ENCODE measurements around the gene MRPL28. TPM values are rescaled to one million over a fixed set of nuclear protein-coding genes. Genes with fewer than 3 reads are reported as not detected.

Gene MRPL28
- total RNA-seq, 2 donors from 2014 or later = 83.4 to 84.3 TPM

DNA sequence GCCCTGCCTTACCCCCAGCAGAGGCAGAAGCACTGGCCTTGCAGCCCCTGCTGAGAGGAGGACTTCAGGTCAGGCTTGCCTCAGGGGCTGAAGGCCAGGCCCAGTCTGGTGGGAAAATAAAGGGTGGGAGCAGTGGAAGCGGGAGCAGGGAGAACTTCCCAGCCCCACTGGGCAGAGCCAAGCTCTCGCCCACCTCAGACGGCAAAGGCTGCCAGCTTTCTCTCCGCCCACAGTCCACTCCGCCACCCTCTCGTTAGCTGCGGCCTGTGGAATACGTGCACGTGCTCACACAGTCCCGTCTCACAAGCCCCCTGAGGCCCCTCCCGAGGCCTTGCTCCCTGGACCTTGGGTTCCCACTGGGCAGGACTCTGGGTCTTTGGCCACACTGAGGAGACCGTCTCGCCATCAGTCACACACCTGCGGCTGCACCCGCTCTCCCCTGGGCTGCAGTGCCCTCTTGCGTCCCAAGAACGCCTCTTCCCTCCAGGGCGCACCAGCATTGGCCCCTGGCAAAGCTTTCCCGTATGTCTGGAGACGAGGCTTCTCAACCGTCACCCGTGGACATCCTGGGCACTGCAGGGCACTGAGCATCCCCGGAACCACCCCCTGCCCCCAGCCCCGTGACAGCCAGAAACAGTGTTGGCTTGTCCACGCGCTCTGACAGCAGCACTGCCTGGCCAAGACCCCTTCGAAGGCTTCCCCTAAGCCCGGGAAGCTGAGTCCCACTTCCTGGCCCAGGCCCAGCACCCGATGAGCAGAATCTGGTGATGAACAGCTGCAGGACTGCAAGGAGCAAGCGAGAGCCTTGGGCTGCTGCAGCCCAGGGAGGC, 8.3 kb downstream of the MRPL28 start:
- TF ChIP-seq POLR2AphosphoS5 (IDR thresholded peaks at IDR 0.05) = peak; percentile 33
- TF ChIP-seq, protein P1, sequence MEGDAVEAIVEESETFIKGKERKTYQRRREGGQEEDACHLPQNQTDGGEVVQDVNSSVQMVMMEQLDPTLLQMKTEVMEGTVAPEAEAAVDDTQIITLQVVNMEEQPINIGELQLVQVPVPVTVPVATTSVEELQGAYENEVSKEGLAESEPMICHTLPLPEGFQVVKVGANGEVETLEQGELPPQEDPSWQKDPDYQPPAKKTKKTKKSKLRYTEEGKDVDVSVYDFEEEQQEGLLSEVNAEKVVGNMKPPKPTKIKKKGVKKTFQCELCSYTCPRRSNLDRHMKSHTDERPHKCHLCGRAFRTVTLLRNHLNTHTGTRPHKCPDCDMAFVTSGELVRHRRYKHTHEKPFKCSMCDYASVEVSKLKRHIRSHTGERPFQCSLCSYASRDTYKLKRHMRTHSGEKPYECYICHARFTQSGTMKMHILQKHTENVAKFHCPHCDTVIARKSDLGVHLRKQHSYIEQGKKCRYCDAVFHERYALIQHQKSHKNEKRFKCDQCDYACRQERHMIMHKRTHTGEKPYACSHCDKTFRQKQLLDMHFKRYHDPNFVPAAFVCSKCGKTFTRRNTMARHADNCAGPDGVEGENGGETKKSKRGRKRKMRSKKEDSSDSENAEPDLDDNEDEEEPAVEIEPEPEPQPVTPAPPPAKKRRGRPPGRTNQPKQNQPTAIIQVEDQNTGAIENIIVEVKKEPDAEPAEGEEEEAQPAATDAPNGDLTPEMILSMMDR (IDR thresholded peaks at IDR 0.05) = peak; percentile 51 to 91 (median 78)
- no peak for TF ChIP-seq POLR2A (IDR thresholded peaks at IDR 0.05)
- H3K4me1 ChIP-seq (replicated peaks) = no peaks in the 10 kb centered on the region
- no peaks in the 10 kb centered on the region for H3K9me3 ChIP-seq
- no peaks in the 10 kb centered on the region for H3K36me3 ChIP-seq
- H3K27ac ChIP-seq = no peak overlapping the region
- H3K4me3 ChIP-seq = no peak overlapping the region
- WGBS = 21% methylated on average over 30 of the region's 30 CpGs
- DNase-seq (ENCODE audit: low spot score) = peak; percentile 80
- H3K27me3 ChIP-seq (replicated peaks; ENCODE audit: insufficient read depth) = no peaks in the 10 kb centered on the region
- intact Hi-C loops (cut with DNase I) = loop anchor here (5.0 kb wide), 1 partner anchor 255 kb away; no protein-coding TSS in a partner anchor

DNA sequence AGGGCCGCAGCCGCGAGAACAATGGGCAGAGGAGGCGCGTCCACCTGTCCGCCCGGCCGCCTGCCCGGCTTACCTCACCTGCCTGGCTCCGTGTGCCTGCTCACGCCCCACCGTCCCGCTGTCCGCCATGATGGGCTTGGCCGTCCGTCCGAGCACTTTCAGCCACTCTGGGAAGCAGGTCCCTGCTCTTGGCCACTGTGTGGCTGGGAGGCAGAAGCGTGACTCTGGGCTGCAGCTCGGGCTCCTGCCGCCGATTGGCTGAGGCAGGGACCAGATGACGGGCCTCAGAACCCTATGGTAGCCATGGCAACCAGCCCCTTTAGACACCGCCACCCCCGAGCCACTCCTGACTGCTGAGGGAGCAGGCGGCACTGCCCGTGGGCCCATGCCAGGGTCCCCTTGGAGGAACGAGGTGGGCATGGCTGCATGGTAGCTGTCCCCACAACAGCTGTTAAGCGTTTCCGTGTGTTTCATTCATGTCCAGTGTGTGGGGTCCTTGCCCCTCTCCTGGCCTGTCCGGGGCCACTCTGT, 8.9 kb downstream of the MRPL28 start:
- WGBS = 84% methylated on average over 27 of the region's 30 CpGs
- H3K27ac ChIP-seq = no peak overlapping the region
- H3K9me3 ChIP-seq = no peaks in the 10 kb centered on the region
- no peak for TF ChIP-seq POLR2AphosphoS5 (IDR thresholded peaks at IDR 0.05)
- TF ChIP-seq, protein P1 (IDR thresholded peaks at IDR 0.05) = no peak
- TF ChIP-seq POLR2A (IDR thresholded peaks at IDR 0.05) = no peak
- no peak for DNase-seq (ENCODE audit: low spot score)
- H3K4me3 ChIP-seq = no peak overlapping the region
- no peaks in the 10 kb centered on the region for H3K4me1 ChIP-seq (replicated peaks)
- intact Hi-C loops (cut with DNase I) = loop anchor here (5.0 kb wide), 1 partner anchor 254 kb away; no protein-coding TSS in a partner anchor
- no peaks in the 10 kb centered on the region for H3K36me3 ChIP-seq
- no peaks in the 10 kb centered on the region for H3K27me3 ChIP-seq (replicated peaks; ENCODE audit: insufficient read depth)

DNA sequence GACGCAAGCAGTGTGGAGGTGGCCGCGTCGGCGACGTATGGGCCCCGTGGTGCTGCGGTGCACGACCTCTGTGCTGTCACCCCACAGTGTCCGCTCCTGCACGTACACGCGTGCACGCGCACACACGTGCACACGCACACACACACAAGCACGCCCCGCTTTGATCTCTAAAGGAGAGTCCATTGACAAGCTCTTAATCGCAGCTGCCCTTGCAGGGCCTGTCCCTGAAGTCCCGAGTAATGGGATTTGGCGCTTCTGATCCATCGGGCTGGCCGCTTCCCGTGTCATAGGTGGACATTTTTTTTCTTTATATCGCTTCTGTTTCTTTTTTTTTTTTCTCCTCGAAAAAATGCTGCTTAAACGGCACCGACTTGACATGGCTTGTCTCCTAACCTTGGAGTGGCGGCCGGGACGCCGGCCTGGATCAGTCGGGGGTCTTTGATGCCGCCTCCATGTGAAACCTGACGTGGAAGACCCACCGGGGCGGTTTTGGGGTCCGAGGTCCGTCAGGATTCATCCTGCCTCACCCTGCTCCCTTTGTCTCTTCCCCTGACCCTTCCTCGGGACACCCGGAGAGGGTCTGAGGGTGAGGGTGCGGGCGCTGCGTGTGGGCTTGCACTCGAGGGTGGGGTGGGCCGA, 9.5 kb downstream of the MRPL28 start:
- H3K9me3 ChIP-seq = no peaks in the 10 kb centered on the region
- intact Hi-C loops (cut with DNase I) = loop anchor here (5.0 kb wide), 1 partner anchor 254 kb away; no protein-coding TSS in a partner anchor
- no peak for TF ChIP-seq POLR2A (IDR thresholded peaks at IDR 0.05)
- TF ChIP-seq, protein P1 (IDR thresholded peaks at IDR 0.05) = no peak
- no peaks in the 10 kb centered on the region for H3K4me1 ChIP-seq (replicated peaks)
- no peak overlapping the region for H3K27ac ChIP-seq
- no peaks in the 10 kb centered on the region for H3K27me3 ChIP-seq (replicated peaks; ENCODE audit: insufficient read depth)
- H3K36me3 ChIP-seq = no peaks in the 10 kb centered on the region
- H3K4me3 ChIP-seq = no peak overlapping the region
- no peak for DNase-seq (ENCODE audit: low spot score)
- 88% methylated on average over 47 of the region's 47 CpGs for WGBS

DNA sequence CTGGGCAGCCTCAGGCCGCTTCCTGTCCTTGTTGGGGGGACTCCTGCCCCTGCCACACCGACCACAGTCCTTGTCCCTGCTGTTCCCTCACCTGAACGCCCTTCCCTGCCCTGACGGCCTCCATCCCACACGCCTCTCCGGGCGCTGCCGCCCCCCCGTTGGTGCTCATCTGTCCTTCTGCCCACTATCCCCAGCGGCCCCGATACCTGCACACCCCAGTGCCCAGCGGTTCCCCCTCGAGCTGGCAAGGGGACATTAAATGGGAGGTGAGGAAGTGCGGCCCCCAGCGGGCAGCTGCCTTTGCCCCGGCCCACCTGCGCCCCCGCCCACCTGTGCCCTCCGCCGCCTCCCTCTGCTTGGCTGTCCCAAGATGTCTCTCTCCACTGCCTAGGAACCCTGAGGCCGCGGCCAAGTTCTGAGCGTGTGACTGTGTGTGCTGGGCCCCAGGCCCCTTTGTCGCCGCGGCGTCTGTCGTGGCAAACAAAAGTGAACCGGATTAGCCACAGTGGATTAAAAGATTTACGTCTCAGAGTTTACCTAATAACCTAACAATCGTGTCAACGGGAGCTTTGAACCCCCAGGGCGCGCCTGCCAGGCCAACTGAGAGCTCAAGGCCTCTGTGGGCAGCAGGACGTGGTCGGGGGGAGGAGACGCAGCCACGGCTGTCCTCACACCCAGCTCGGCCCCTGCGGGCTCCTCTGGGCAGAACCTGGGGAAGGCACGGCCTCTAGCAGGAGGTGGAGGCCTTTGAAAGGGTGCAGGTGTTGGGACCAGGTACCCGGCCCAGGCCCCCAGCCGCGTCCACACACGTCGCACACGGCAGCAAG, 10.3 kb downstream of the MRPL28 start:
- TF ChIP-seq POLR2A (IDR thresholded peaks at IDR 0.05) (no peak), POLR2AphosphoS5 (IDR thresholded peaks at IDR 0.05) (no peak)
- TF ChIP-seq, protein P1 (IDR thresholded peaks at IDR 0.05) = no peak
- WGBS = 87% methylated on average over 47 of the region's 47 CpGs
- H3K36me3 ChIP-seq = no peaks in the 10 kb centered on the region
- no peaks in the 10 kb centered on the region for H3K9me3 ChIP-seq
- no peaks in the 10 kb centered on the region for H3K4me1 ChIP-seq (replicated peaks)
- H3K4me3 ChIP-seq = no peak overlapping the region
- no peaks in the 10 kb centered on the region for H3K27me3 ChIP-seq (replicated peaks; ENCODE audit: insufficient read depth)
- no peak overlapping the region for H3K27ac ChIP-seq
- intact Hi-C loops (cut with DNase I) = loop anchor here (5.0 kb wide), 1 partner anchor 253 kb away; no protein-coding TSS in a partner anchor
- no peak for DNase-seq (ENCODE audit: low spot score)

Measured in prostate gland (tissue), 2 donors.